ENCODE measurements around the gene TEX54.
"Not testable (repeated sequence)": the region's sequence is repeated elsewhere in the genome, so short reads cannot be mapped to it uniquely, and the experiment has no call there.

- TF ChIP-seq EZH2 (optimal IDR thresholded peaks at IDR 0.05; ENCODE audit: low read depth, low read length); CTCF (IDR thresholded peaks at IDR 0.05; ENCODE audit: low read length); EZH2phosphoT487 (IDR thresholded peaks at IDR 0.05; ENCODE audit: low read length): not testable (repeated sequence)
Observed at GRCh38 chr11:62828130-62828529, 4.5 kb downstream of the TEX54 start.
